Fibroblast of lung (primary cell): ENCODE data around the gene CNTNAP4.

Experiments used
- EZH2 ChIP-seq: IDR thresholded peaks from 2 replicates; pipeline ENCODE4 v1.5.1; 2012; ENCODE audit warnings: low read length, control low read depth, mild to moderate bottlenecking; ENCODE audit errors: missing control alignments
- TF ChIP-seq, protein P1 (sequence below), 2 donors: IDR thresholded peaks in 1 of 2; conservative IDR thresholded peaks in 1 of 2; 1 replicate in 1 of 2; 2 replicates in 1 of 2; pipeline ENCODE4 v1.5.1; 2011 to 2012; ENCODE audit warnings: low read length in 2 of 2, control low read depth in 1 of 2, inconsistent platforms in 1 of 2, low read depth in 1 of 2, mild to moderate bottlenecking in 1 of 2

- TF ChIP-seq, protein P1, sequence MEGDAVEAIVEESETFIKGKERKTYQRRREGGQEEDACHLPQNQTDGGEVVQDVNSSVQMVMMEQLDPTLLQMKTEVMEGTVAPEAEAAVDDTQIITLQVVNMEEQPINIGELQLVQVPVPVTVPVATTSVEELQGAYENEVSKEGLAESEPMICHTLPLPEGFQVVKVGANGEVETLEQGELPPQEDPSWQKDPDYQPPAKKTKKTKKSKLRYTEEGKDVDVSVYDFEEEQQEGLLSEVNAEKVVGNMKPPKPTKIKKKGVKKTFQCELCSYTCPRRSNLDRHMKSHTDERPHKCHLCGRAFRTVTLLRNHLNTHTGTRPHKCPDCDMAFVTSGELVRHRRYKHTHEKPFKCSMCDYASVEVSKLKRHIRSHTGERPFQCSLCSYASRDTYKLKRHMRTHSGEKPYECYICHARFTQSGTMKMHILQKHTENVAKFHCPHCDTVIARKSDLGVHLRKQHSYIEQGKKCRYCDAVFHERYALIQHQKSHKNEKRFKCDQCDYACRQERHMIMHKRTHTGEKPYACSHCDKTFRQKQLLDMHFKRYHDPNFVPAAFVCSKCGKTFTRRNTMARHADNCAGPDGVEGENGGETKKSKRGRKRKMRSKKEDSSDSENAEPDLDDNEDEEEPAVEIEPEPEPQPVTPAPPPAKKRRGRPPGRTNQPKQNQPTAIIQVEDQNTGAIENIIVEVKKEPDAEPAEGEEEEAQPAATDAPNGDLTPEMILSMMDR (conservative IDR thresholded peaks at IDR 0.05 in 1 of 2, IDR thresholded peaks at IDR 0.05 in 1 of 2; ENCODE audit: low read depth in 1 of 2, low read length in 2 of 2) = no peak
- TF ChIP-seq EZH2 = no peak
Measured at GRCh38 chr16:76241755-76242154, 35.4 kb upstream of the CNTNAP4 start.
